Measurements from ENCODE around the gene PHF3. TPM values are rescaled to one million over a fixed set of nuclear protein-coding genes. Genes with fewer than 3 reads are reported as not detected.
A peak's percentile ranks its signal among the peaks of the same experiment; 100 is the strongest.

PHF3 gene
- total and polyA plus RNA-seq, 7 donors, result 9.7 to 80.5 (median 59.6) TPM

- TF ChIP-seq POLR2AphosphoS5 (IDR thresholded peaks at IDR 0.05) (peak in 1 of 4 donors; percentile 2), EP300 (IDR thresholded peaks at IDR 0.05) (no peak)
- H3K4me1 ChIP-seq, result peaks cover 0 to 49% (median 33%) of the 10 kb centered on the region in 4 donors
- 16 to 50% methylated on average over 1 of the region's 1 CpG for WGBS, 2 donors
- H3K9me3 ChIP-seq, result no peaks in the 10 kb centered on the region
- H3K27ac ChIP-seq, result no peak overlapping the region
- no peaks in the 10 kb centered on the region for H3K27me3 ChIP-seq
- no peak for DNase-seq
- intact Hi-C loops (cut with DNase I), result no loop called here
- peaks cover 0 to 6% (median 0%) of the 10 kb centered on the region in 4 donors for H3K36me3 ChIP-seq
- H3K4me3 ChIP-seq, result no peak overlapping the region
These were observed 41.7 kb downstream of the PHF3 start for GRCh38 chr6:63677282-63677681.

GRCh38 chr6:63683071-63683603 is 47.5 kb downstream of the PHF3 start:
- Histone ChIP-seq H3K36me3 (peaks cover 0 to 39% (median 4%) of the 10 kb centered on the region in 4 donors), H3K27me3 (no peaks in the 10 kb centered on the region), H3K27ac (no peak overlapping the region), H3K9me3 (no peaks in the 10 kb centered on the region), H3K4me3 (no peak overlapping the region), H3K4me1 (peaks cover 0 to 19% (median 12%) of the 10 kb centered on the region in 4 donors)
- no peak for TF ChIP-seq POLR2AphosphoS5 (IDR thresholded peaks at IDR 0.05)
- no peak for TF ChIP-seq POLR2A (IDR thresholded peaks at IDR 0.05)
- TF ChIP-seq EP300 (IDR thresholded peaks at IDR 0.05), result no peak
- WGBS, 2 donors, result 74 to 85% methylated on average over 1 of the region's 1 CpG
- DNase-seq, result no peak
- intact Hi-C loops (cut with DNase I), result no loop called here

- no peak for DNase-seq
- Histone ChIP-seq H3K27ac (no peak overlapping the region), H3K4me1 (peaks cover 0 to 15% (median 7%) of the 10 kb centered on the region in 4 donors), H3K4me3 (no peak overlapping the region), H3K9me3 (no peaks in the 10 kb centered on the region), H3K36me3 (peaks cover 0 to 33% (median 4%) of the 10 kb centered on the region in 4 donors), H3K27me3 (no peaks in the 10 kb centered on the region)
- peak in 1 of 4 donors; percentile 9 for TF ChIP-seq POLR2AphosphoS5 (IDR thresholded peaks at IDR 0.05)
- TF ChIP-seq EP300 (IDR thresholded peaks at IDR 0.05), result no peak
- TF ChIP-seq CTCF (IDR thresholded peaks at IDR 0.05), result no peak
- intact Hi-C loops (cut with DNase I), result no loop called here
- 61 to 68% methylated on average over 4 of the region's 4 CpGs for WGBS, 2 donors
These were observed 50.1 kb downstream of the PHF3 start for GRCh38 chr6:63685446-63686379.

- Histone ChIP-seq H3K4me1 (no peaks in the 10 kb centered on the region), H3K27ac (no peak overlapping the region), H3K27me3 (no peaks in the 10 kb centered on the region), H3K9me3 (no peaks in the 10 kb centered on the region), H3K36me3 (peaks cover 0 to 27% (median 1%) of the 10 kb centered on the region in 4 donors), H3K4me3 (no peak overlapping the region)
- 92 to 94% methylated on average over 2 of the region's 2 CpGs for WGBS, 2 donors
- TF ChIP-seq EP300 (IDR thresholded peaks at IDR 0.05) (no peak), CTCF (IDR thresholded peaks at IDR 0.05) (no peak), POLR2A (IDR thresholded peaks at IDR 0.05) (no peak), POLR2AphosphoS5 (IDR thresholded peaks at IDR 0.05) (no peak)
- no peak for DNase-seq
- intact Hi-C loops (cut with DNase I), result no loop called here
These were observed 53.8 kb downstream of the PHF3 start for GRCh38 chr6:63689421-63689820.

- no peak for DNase-seq
- H3K27me3 ChIP-seq, result no peaks in the 10 kb centered on the region
- intact Hi-C loops (cut with DNase I), result no loop called here
- no peak overlapping the region for H3K27ac ChIP-seq
- TF ChIP-seq EP300 (IDR thresholded peaks at IDR 0.05), result no peak
- no peak for TF ChIP-seq POLR2A (IDR thresholded peaks at IDR 0.05)
- no peak for TF ChIP-seq POLR2AphosphoS5 (IDR thresholded peaks at IDR 0.05)
- no peak for TF ChIP-seq CTCF (IDR thresholded peaks at IDR 0.05)
- no peaks in the 10 kb centered on the region for H3K9me3 ChIP-seq
- H3K4me1 ChIP-seq, result no peaks in the 10 kb centered on the region
- no peak overlapping the region for H3K4me3 ChIP-seq
- peaks cover 0 to 27% (median 0%) of the 10 kb centered on the region in 4 donors for H3K36me3 ChIP-seq
These were observed 54.6 kb downstream of the PHF3 start for GRCh38 chr6:63690221-63690620.
